ENCODE results near the gene DAAM1.

- no peak for TF ChIP-seq CTCF (IDR thresholded peaks at IDR 0.05)
- no peak for TF ChIP-seq POLR2AphosphoS5 (IDR thresholded peaks at IDR 0.05)
Observed at GRCh38 chr14:59197695-59198262, 9.3 kb downstream of the DAAM1 start.

All from breast epithelium (tissue), 3 donors.